NB4 (cell line): Measurements from ENCODE around the gene SESTD1.

ENCODE experiments used
- DNase-seq: peaks from one replicate; pipeline ENCODE4 v3.0.0; 2010; ENCODE audit warnings: low read depth
- H3K4me3 ChIP-seq: one replicate; pipeline ENCODE4 v1.5.1; 2011; ENCODE audit warnings: mild to moderate bottlenecking, low read depth, low read length, moderate library complexity
- CTCF ChIP-seq: IDR thresholded peaks from one replicate; pipeline ENCODE4 v1.5.1; 2012; ENCODE audit warnings: low read depth, low read length
- MAX ChIP-seq: IDR thresholded peaks from 2 replicates; pipeline ENCODE4 v1.6.1; 2011; ENCODE audit warnings: low read depth, low read length
- MYC ChIP-seq: IDR thresholded peaks from 2 replicates; pipeline ENCODE4 v1.6.1; 2011; ENCODE audit warnings: low read depth, low read length
- POLR2A ChIP-seq: IDR thresholded peaks from 2 replicates; pipeline ENCODE4 v1.6.1; 2011; ENCODE audit warnings: mild to moderate bottlenecking; ENCODE audit not compliant: insufficient read length; ENCODE audit errors: extremely low read depth

Gene SESTD1

GRCh38 chr2:179130560-179130959 lies 134.1 kb downstream of the SESTD1 start:
- H3K4me3 ChIP-seq, result no peak overlapping the region
- TF ChIP-seq MAX (no peak), CTCF (no peak), MYC (no peak), POLR2A (no peak)

GRCh38 chr2:179129574-179130238 lies 134.9 kb downstream of the SESTD1 start:
- TF ChIP-seq POLR2A (no peak), CTCF (peak; percentile 65), MAX (no peak)
- DNase-seq, result peak; percentile 21
- H3K4me3 ChIP-seq, result no peak overlapping the region

More at GRCh38 chr2:179130560-179130959, 134.1 kb downstream of the SESTD1 start:
- no peak for DNase-seq

GRCh38 chr2:179125404-179125803 lies 139.2 kb downstream of the SESTD1 start:
- TF ChIP-seq MYC, result no peak
- TF ChIP-seq MAX, result no peak
- TF ChIP-seq CTCF, result no peak
- TF ChIP-seq POLR2A, result no peak
- DNase-seq, result no peak
- H3K4me3 ChIP-seq, result no peak overlapping the region

GRCh38 chr2:179124282-179124681 lies 140.3 kb downstream of the SESTD1 start:
- no peak for DNase-seq
- TF ChIP-seq POLR2A (no peak), CTCF (no peak), MAX (no peak), MYC (no peak)
- no peak overlapping the region for H3K4me3 ChIP-seq

- H3K4me3 ChIP-seq, result no peak overlapping the region
- no peak for DNase-seq
- TF ChIP-seq POLR2A (no peak), MYC (no peak), MAX (no peak), CTCF (no peak)
Measured at GRCh38 chr2:179123272-179123662, 141.4 kb downstream of the SESTD1 start.

GRCh38 chr2:179107737-179108136 lies 156.9 kb downstream of the SESTD1 start:
- TF ChIP-seq POLR2A (no peak), CTCF (no peak), MAX (no peak), MYC (no peak)
- no peak overlapping the region for H3K4me3 ChIP-seq
- DNase-seq, result no peak
